HG03432 (cell line): Measurements from ENCODE around the gene GRHPR.
"Not testable (repeated sequence)": the region's sequence is repeated elsewhere in the genome, so short reads cannot be mapped to it uniquely, and the experiment has no call there.

ENCODE experiments used
- ATAC-seq: cut with Tn5 transposase; IDR thresholded peaks from one replicate; pipeline ENCODE4 v1.9.1; 2021; ENCODE audit warnings: mild to moderate bottlenecking, moderate library complexity; ENCODE audit not compliant: unreplicated experiment

The GRHPR gene

DNA sequence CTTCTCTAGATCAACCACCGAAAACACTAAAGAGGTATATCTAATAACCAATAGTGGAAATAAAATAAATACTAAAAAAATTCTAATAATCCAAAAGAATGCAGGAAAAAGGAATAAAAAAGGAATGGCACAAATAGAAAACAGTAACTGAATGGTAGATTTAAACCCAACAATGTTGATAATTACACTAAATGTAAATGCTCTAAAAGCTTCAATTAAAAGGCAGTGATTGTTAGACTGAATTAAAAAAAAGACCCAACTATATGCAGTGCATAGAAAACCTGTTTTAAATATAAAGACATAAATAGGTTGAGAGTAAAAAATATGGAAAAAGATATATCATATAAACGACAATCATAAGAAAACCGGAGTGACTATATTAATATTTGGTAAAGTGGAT, 51.9 kb downstream of the GRHPR start:
- ATAC-seq: no peak

DNA sequence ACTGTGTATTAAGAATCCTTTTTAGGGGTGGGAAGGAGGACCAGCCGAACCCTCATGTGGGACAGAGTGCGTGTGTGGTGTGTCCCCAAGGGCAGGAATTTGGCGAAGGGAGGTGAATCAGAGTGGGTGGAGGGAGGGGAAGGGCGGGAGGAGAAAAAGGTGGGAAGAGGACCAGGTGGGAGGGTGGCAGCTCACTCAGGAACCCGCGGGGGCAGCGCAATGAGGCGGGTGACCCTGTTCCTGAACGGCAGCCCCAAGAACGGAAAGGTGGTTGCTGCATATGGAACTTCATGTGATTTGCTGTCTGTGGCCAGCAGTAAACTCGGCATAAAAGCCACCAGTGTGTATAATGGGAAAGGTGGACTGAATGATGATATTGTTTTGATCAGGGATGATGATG, 54.4 kb downstream of the GRHPR start:
- ATAC-seq: no peak

- ATAC-seq: not testable (repeated sequence)
These were observed 54.9 kb downstream of the GRHPR start for GRCh38 chr9:37477443-37477842.

DNA sequence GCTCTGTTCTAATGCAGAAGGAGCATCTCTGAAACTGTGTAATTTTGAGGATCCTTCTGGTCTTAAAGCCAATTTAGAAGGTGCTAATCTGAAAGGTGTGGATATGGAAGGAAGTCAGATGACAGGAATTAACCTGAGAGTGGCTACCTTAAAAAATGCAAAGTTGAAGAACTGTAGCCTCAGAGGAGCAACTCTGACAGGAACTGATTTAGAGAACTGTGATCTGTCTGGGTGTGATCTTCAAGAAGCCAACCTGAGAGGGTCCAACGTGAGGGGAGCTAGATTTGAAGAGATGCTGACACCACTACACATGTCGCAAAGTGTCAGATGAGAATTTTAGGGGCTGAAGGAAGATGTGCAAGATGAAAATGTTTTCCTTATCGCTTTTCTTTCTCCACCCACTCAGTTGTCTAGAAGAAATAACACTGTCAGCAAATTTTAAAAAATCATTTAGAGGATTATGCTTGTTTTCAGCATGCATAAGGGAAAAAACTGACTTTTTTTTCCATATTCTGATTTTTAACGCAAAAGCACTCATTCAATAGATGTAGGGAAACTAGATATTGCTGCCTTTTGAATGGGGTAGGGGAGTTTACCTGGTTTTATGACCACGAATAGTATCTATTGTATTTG, 55.6 kb downstream of the GRHPR start:
- ATAC-seq: not testable (repeated sequence)

GRCh38 chr9:37480759-37481158, 58.3 kb downstream of the GRHPR start:
- no peak for ATAC-seq

GRCh38 chr9:37485389-37486255, 63.1 kb downstream of the GRHPR start, which contains the start of gene POLR1E:
POLR1E (plus strand) TSS chr9:37485948; CDS start chr9:37486048, 100 bp downstream.
- peak; percentile 97 for ATAC-seq

DNA sequence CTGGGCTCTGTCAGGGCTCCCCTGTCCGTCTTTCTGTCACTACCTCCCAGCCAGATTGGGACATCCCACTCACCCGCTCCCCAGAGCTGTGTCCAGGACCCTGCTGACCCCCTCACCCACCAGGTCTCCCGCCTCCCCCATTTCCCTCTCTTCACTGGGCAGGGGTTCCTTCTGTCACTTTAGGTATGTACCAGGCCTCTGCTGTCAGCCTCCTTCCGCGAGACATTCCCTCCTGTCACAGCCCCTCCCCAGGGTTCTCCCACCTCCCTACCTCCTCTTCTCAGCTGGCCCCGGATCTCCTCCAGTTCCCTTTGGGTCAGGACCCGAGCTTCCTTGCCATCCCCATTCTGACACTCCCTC, 63.7 kb downstream of the GRHPR start:
- ATAC-seq: no peak
